ENCODE results near the gene CFB.

Gene CFB

DNA sequence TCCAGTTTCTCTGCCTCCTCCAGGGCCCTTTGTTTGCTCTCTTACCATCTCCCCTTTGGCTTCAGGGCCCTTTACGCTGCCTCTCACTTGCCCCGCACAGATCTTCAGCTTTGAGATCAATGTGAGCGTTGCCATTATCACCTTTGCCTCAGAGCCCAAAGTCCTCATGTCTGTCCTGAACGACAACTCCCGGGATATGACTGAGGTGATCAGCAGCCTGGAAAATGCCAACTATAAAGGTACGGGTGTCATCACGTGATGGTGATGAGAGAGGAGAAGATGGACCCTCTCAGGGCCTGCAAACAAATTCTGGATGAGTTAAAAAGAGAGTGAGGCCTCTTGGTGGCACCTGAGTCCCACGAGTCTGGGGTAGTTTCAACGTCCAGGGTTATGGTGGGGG lies 10.1 kb upstream of the CFB start:
- DNase-seq (ENCODE audit: low read depth): no peak
- no peak overlapping the region for H3K4me3 ChIP-seq (ENCODE audit: control insufficient read depth, low read depth, low read length)
- TF ChIP-seq, protein P1, sequence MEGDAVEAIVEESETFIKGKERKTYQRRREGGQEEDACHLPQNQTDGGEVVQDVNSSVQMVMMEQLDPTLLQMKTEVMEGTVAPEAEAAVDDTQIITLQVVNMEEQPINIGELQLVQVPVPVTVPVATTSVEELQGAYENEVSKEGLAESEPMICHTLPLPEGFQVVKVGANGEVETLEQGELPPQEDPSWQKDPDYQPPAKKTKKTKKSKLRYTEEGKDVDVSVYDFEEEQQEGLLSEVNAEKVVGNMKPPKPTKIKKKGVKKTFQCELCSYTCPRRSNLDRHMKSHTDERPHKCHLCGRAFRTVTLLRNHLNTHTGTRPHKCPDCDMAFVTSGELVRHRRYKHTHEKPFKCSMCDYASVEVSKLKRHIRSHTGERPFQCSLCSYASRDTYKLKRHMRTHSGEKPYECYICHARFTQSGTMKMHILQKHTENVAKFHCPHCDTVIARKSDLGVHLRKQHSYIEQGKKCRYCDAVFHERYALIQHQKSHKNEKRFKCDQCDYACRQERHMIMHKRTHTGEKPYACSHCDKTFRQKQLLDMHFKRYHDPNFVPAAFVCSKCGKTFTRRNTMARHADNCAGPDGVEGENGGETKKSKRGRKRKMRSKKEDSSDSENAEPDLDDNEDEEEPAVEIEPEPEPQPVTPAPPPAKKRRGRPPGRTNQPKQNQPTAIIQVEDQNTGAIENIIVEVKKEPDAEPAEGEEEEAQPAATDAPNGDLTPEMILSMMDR (IDR thresholded peaks at IDR 0.05; ENCODE audit: control insufficient read depth, insufficient read depth, low read depth, low read length, missing control alignments): no peak

DNA sequence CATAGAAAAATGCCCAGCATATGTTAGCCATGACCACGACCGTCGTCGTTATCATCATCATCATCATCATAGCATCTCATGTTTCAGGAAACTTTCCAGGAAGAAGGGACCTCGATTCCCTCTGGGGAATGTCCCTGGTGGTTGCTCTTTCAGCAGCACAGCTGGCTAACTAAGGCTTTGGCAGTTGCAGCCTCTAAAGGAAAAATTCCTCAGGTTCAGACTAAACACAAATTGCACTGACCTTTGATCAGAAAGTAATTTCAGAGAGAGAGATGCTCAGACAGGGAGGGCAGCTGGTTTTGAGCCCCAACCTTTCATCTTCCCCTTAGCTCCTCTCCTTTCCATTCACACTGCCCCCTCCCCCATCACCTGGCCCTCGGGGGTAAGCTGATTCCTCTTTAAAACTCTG lies 5.6 kb upstream of the CFB start:
- DNase-seq (ENCODE audit: low read depth): no peak
- TF ChIP-seq, protein P1 (IDR thresholded peaks at IDR 0.05; ENCODE audit: control insufficient read depth, insufficient read depth, low read depth, low read length, missing control alignments): no peak
- no peak overlapping the region for H3K4me3 ChIP-seq (ENCODE audit: control insufficient read depth, low read depth, low read length)

DNA sequence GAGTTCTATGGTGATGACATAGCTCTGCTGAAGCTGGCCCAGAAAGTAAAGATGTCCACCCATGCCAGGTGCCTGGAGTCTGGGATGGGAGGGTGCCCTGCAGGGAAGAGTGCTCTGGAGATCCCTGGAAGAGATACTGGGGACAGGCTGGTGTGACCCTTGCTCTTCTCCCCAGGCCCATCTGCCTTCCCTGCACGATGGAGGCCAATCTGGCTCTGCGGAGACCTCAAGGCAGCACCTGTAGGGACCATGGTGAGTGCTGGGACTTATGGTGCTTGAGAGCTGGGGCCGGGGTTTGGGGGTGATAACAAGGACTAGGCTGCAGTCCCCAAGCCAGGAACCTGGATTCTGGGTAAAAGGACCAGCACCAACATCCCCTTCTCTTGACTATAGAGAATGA lies 2.2 kb upstream of the CFB start:
- no peak for DNase-seq (ENCODE audit: low read depth)
- H3K4me3 ChIP-seq (ENCODE audit: control insufficient read depth, low read depth, low read length): no peak overlapping the region
- TF ChIP-seq, protein P1 (IDR thresholded peaks at IDR 0.05; ENCODE audit: control insufficient read depth, insufficient read depth, low read depth, low read length, missing control alignments): no peak

DNA sequence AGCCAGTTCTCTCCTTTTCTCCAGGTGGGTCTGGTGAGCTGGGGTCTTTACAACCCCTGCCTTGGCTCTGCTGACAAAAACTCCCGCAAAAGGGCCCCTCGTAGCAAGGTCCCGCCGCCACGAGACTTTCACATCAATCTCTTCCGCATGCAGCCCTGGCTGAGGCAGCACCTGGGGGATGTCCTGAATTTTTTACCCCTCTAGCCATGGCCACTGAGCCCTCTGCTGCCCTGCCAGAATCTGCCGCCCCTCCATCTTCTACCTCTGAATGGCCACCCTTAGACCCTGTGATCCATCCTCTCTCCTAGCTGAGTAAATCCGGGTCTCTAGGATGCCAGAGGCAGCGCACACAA lies 765 bp upstream of the CFB start:
- H3K4me3 ChIP-seq (ENCODE audit: control insufficient read depth, low read depth, low read length): no peak overlapping the region
- no peak for DNase-seq (ENCODE audit: low read depth)
- TF ChIP-seq, protein P1 (IDR thresholded peaks at IDR 0.05; ENCODE audit: control insufficient read depth, insufficient read depth, low read depth, low read length, missing control alignments): no peak

DNA sequence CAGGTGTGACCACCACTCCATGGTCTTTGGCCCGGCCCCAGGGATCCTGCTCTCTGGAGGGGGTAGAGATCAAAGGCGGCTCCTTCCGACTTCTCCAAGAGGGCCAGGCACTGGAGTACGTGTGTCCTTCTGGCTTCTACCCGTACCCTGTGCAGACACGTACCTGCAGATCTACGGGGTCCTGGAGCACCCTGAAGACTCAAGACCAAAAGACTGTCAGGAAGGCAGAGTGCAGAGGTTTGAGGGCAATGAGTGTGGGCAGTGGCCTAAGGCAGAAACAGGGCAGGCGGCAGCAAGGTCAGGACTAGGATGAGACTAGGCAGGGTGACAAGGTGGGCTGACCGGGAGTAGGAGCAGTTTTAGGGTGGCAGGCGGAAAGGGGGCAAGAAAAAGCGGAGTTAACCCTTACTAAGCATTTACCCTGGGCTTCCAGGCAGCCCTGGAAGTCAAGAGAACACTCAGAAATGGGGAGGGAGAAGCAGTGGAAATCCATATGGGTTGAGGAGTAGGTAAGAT lies 533 bp downstream of the CFB start:
- TF ChIP-seq, protein P1 (IDR thresholded peaks at IDR 0.05; ENCODE audit: control insufficient read depth, insufficient read depth, low read depth, low read length, missing control alignments): no peak
- DNase-seq (ENCODE audit: low read depth): no peak
- H3K4me3 ChIP-seq (ENCODE audit: control insufficient read depth, low read depth, low read length): no peak overlapping the region

DNA sequence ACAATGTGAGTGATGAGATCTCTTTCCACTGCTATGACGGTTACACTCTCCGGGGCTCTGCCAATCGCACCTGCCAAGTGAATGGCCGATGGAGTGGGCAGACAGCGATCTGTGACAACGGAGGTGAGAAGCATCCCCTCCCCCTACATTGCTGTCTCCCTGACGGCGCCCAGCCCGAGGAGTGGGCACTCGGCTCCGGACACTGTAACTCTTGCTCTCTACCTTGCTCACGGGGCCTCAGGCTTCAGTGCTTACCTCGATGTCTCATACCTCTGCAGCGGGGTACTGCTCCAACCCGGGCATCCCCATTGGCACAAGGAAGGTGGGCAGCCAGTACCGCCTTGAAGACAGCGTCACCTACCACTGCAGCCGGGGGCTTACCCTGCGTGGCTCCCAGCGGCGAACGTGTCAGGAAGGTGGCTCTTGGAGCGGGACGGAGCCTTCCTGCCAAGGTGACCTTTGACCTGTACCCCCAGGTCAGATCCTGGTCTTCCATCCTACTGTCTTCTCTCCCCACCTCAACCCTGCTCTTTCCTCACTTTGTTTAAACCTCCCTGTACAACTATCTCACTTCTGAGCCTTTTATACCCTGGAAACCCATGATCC lies 1.3 kb downstream of the CFB start:
- TF ChIP-seq, protein P1 (IDR thresholded peaks at IDR 0.05; ENCODE audit: control insufficient read depth, insufficient read depth, low read depth, low read length, missing control alignments): no peak
- no peak for DNase-seq (ENCODE audit: low read depth)
- no peak overlapping the region for H3K4me3 ChIP-seq (ENCODE audit: control insufficient read depth, low read depth, low read length)

All from AG09309 (cell line).